GM08714 (cell line): ENCODE results near the gene HLA-DQB1.
"Not testable (repeated sequence)": the region's sequence is repeated elsewhere in the genome, so short reads cannot be mapped to it uniquely, and the experiment has no call there.

ENCODE experiments used
- H3K4me3 ChIP-seq: fragments of 200-500 bp; sonication (Bioruptor generic); 2 replicates; pipeline ENCODE4 v1.5.1; 2014; ENCODE audit warnings: mild to moderate bottlenecking, low read length, inconsistent platforms
- ZNF274 ChIP-seq: IDR thresholded peaks from 2 replicates; pipeline ENCODE4 v1.6.1; 2012; ENCODE audit warnings: mild to moderate bottlenecking, low read depth, low read length

The HLA-DQB1 gene

DNA sequence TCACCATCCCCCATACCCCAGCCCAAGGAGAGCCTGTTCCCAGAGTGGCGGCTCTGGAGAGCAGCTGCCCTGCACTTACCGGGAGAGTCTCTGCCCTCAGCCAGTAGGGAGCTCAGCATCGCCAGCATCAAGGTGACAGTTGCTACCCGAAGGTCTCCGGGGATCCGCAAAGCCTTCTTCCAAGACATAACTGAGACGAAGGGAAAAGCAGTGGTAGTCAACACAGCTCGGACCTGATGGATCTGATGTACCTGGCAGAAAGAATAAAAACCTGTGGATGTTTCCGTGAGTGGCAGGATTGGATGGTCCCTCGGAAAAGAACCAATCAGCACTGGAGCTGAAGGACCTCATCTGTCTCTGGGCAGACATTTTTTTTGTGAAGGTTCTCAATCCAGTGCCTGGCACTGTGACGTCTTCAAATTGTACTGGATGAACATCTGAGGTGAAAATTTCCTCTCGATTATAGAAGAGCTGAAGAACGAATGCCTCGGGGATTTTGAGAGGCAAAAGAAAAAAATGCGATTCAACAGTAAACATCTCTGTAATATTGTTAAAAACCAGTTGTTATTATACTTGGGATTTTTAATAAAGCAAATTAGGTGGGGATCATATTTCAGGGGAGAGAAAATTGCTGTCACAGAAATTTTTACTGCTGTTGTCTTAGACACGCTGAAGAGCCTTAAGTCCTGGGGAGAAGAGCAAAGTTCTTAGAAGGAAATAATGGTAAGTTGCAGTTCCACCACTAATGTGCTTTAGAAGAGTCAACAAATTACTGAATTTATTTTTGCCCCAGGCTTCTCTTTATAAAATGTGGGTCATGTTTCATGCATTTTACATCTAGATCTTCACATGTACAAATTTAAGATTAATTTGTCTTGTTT, at the start of gene HLA-DQB1:
HLA-DQB1 (minus strand) TSS at position 238 of the 881 bp plus-strand sequence; CDS start at position 188, 50 bp downstream.
- no peak for TF ChIP-seq ZNF274
- peak within 1 kb of the TSS; percentile 80 for H3K4me3 ChIP-seq

DNA sequence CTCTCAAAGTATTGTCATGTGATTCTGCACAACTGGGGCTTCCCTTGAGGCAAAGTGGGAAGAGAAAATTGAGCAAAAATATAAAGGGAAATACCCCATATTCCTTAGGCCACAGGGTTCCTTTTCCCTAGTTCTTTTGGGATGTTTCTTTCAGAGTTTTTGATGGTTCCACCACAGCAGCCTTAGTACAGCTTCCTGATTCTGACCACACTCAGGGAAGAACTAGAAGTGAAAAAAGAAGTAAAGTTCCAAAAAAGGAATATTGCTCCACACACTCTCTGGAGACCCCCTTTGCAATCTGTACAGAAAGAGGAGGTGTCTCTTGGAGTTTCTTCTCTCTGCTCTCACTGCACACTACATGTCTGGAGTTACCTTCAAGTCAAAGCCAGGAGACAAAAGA, 46.8 kb upstream of the HLA-DQB1 start:
- TF ChIP-seq ZNF274, result no peak
- no peak overlapping the region for H3K4me3 ChIP-seq

GRCh38 chr6:32709625-32710024, 43.2 kb upstream of the HLA-DQB1 start:
- H3K4me3 ChIP-seq, result no peak overlapping the region
- TF ChIP-seq ZNF274, result no peak

DNA sequence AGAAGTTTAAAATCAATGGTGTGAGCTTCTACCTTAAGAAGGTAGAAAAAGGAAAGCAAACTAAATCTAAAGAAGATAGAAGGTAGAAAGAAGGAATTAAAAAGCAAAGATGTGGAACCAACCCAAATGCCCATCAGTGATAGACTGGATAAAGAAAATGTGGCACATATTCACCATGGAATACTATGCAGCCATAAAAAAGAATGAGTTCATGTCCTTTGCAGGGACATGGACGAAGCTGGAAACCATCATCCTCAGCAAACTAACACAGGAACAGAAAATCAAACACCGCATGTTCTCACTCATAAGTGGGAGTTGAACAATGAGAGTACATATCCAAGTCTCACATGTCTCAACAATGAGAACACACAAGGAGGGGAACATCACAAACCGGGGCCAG, 38.7 kb upstream of the HLA-DQB1 start:
- not testable (repeated sequence) for H3K4me3 ChIP-seq

DNA sequence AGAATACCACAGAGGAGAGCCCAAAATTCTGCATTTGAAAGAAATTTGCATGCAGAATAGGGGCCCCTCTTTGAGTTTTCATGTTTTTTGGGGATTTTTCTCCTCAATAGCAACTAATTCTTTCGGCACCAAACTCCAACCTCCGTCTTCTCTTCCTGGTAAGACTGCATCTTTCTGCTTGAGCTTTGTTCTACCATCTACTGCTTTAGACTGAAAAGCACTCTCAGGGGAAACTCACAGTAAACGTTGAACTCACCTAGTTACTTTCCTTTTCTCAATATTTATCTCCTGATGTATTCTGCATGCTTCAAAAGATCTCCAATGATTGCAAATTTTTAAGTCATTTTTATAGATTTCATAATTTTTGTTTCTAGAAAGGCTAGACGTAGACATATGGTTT, 36.9 kb upstream of the HLA-DQB1 start:
- TF ChIP-seq ZNF274, result no peak
- no peak overlapping the region for H3K4me3 ChIP-seq

GRCh38 chr6:32700391-32701040, 34.1 kb upstream of the HLA-DQB1 start:
- TF ChIP-seq ZNF274, result no peak
- H3K4me3 ChIP-seq, result no peak overlapping the region

GRCh38 chr6:32697031-32697430, 30.6 kb upstream of the HLA-DQB1 start:
- no peak for TF ChIP-seq ZNF274

DNA sequence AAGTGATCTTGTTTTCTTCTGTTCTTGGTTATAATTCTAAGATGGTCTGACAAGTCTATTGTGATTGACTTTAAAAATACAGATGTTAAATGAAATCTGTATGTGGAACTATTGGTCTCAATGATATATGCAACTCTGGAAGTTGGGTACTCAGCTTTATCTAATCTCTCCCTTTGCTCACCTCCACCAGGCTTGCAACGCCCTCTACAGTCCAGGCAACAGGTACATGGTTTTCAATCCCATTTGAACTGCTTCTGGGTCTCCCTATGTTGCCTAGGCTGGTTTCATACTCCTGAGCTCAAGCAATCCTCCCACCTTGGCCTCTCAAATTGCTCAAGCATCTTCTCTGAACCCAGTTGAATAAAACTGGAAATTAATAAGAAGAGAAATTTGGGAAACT, 25.6 kb upstream of the HLA-DQB1 start:
- H3K4me3 ChIP-seq, result no peak overlapping the region
- no peak for TF ChIP-seq ZNF274

More at GRCh38 chr6:32697031-32697430, 30.6 kb upstream of the HLA-DQB1 start:
- no peak overlapping the region for H3K4me3 ChIP-seq

- no peak overlapping the region for H3K4me3 ChIP-seq
- TF ChIP-seq ZNF274, result no peak
Observed at GRCh38 chr6:32689531-32690501, 23.4 kb upstream of the HLA-DQB1 start.

GRCh38 chr6:32685603-32686002, 19.1 kb upstream of the HLA-DQB1 start:
- H3K4me3 ChIP-seq, result no peak overlapping the region
- TF ChIP-seq ZNF274, result no peak

DNA sequence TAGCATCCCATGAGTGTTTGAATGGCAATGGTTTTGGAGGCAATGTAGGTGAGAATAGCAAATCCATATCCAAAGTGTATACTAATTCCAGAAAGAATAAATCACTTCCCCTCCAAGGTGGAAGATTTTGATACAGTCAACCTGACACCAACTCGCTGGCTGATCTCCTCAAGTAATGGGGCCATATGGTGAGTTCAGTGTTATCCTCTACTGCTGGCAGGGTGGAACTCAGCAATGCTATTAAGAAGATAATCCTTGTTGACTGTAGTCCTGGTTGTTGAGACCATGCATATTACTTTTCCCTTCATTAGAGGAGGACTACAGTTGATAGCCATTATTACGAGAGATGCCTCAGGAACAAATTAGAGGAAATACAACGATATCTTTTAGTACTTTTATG, 17.8 kb upstream of the HLA-DQB1 start:
- no peak overlapping the region for H3K4me3 ChIP-seq
- TF ChIP-seq ZNF274, result no peak

- no peak for TF ChIP-seq ZNF274
- no peak overlapping the region for H3K4me3 ChIP-seq
Observed at GRCh38 chr6:32680055-32680454, 13.6 kb upstream of the HLA-DQB1 start.

GRCh38 chr6:32679492-32679891, 13.0 kb upstream of the HLA-DQB1 start:
- TF ChIP-seq ZNF274, result no peak

DNA sequence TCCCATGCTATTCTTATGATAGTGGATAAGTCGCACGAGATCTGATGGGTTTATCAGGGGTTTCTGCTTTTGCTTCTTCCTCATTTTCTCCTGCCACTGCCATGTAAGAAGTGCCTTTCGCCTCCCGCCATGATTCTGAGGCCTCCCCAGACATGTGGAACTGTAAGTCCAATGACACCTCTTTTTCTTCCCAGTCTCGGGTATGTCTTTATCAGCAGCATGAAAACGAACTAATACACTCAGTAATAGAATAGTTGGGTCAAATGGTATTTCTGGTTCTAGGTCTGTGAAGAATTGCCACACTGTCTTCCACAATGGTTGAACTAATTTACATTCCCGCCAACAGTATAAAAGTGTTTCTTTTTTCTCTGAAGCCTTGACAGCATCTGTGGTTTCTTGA, 7.7 kb upstream of the HLA-DQB1 start:
- not testable (repeated sequence) for H3K4me3 ChIP-seq

More at GRCh38 chr6:32679492-32679891, 13.0 kb upstream of the HLA-DQB1 start:
- no peak overlapping the region for H3K4me3 ChIP-seq

DNA sequence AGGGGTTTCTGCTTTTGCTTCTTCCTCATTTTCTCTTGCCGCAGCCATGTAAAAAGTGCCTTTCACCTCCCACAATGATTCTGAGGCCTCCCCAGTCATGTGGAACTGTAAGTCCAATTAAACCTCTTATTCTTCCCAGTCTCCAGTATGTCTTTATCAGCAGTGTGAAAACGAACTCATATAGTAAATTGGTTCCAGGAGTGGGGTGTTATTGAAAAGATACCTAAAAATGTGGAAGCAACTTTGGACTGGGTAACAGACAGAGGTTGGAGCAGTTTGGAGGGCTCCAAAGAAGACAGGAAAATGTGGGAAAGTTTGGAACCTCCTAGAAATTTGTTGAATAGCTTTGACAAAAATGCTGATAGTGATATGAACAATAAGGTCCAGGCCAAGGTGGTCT, 5.5 kb upstream of the HLA-DQB1 start:
- not testable (repeated sequence) for H3K4me3 ChIP-seq
